Small intestine (tissue), 7 donors: Measurements from ENCODE around the gene PPP1R12B. TPM values are rescaled to one million over a fixed set of nuclear protein-coding genes. Genes with fewer than 3 reads are reported as not detected.
"Not testable (repeated sequence)": the region's sequence is repeated elsewhere in the genome, so short reads cannot be mapped to it uniquely, and the experiment has no call there.

Experiments used
- DNase-seq, 2 donors: peaks; one replicate each; pipeline versions ENCODE4 v3.0.0 to v3.0.0-alpha.2; 2013
- FAIRE-seq: peaks from 2 replicates; lab custom pipeline; 2012; peaks lifted over from hg19 to GRCh38; lab: Jason Lieb, UNC
- H3K27ac ChIP-seq, 3 donors: one replicate each; pipeline ENCODE4 v1.5.1; 2013; ENCODE audit warnings: low read length in 2 of 3, mild to moderate bottlenecking in 2 of 3, control low read depth in 1 of 3, inconsistent platforms in 1 of 3, low read depth in 1 of 3, moderate library complexity in 1 of 3
- H3K27me3 ChIP-seq, 3 donors: one replicate each; pipeline ENCODE4 v1.6.1; 2013; ENCODE audit warnings: low read length in 3 of 3, inconsistent platforms in 1 of 3; ENCODE audit not compliant: control insufficient read depth in 3 of 3, insufficient read depth in 3 of 3
- H3K36me3 ChIP-seq, 3 donors: one replicate each; pipeline ENCODE4 v1.6.1; 2013; ENCODE audit warnings: low read length in 3 of 3, inconsistent platforms in 1 of 3, low read depth in 1 of 3, mild to moderate bottlenecking in 1 of 3, moderate library complexity in 1 of 3; ENCODE audit not compliant: control insufficient read depth in 3 of 3, insufficient read depth in 2 of 3
- H3K4me1 ChIP-seq, 3 donors: one replicate each; pipeline ENCODE4 v1.6.1; 2013; ENCODE audit warnings: low read length in 2 of 3, inconsistent platforms in 1 of 3, low read depth in 1 of 3, mild to moderate bottlenecking in 1 of 3, moderate library complexity in 1 of 3; ENCODE audit not compliant: control insufficient read depth in 3 of 3, insufficient read depth in 2 of 3
- H3K4me3 ChIP-seq, 3 donors: one replicate each; pipeline ENCODE4 v1.5.1; 2013; ENCODE audit warnings: low read length in 3 of 3, control low read depth in 1 of 3, inconsistent platforms in 1 of 3, low read depth in 1 of 3, mild to moderate bottlenecking in 1 of 3, moderate library complexity in 1 of 3
- H3K9me3 ChIP-seq, 2 donors: one replicate each; pipeline ENCODE4 v1.6.1; 2013; ENCODE audit warnings: low read depth in 1 of 2, low read length in 1 of 2; ENCODE audit not compliant: control insufficient read depth in 2 of 2, insufficient read depth in 1 of 2
- WGBS, 3 donors: extraction: QIAGEN DNeasy Blood & Tissue Kit; methylation state at CpG; one replicate each; pipeline ENCODE4 v1.1.7; 2013; 5-methylcytosine and 5-hydroxymethylcytosine counted together
- polyA plus RNA-seq, 4 donors: library from polyadenylated mRNA; stranded (reverse) in 3 of 4; unstranded in 1 of 4; fragments of 200-250 nt in 3 of 4; fragments of 120-200 nt in 1 of 4; gene quantifications; one replicate each; pipeline versions ENCODE4 v1.2.1 to v1.2.3, GENCODE V29; 2013
- donor health status: healthy with polysubstance abuse.
- donor health status: control.
- donor health status: control.
- donor health status: Bipolar disorder and iron deficiency.
- donor health status: healthy.

Gene PPP1R12B
- polyA plus RNA-seq, 4 donors: 1.1 to 18.1 (median 8.6) TPM

DNA sequence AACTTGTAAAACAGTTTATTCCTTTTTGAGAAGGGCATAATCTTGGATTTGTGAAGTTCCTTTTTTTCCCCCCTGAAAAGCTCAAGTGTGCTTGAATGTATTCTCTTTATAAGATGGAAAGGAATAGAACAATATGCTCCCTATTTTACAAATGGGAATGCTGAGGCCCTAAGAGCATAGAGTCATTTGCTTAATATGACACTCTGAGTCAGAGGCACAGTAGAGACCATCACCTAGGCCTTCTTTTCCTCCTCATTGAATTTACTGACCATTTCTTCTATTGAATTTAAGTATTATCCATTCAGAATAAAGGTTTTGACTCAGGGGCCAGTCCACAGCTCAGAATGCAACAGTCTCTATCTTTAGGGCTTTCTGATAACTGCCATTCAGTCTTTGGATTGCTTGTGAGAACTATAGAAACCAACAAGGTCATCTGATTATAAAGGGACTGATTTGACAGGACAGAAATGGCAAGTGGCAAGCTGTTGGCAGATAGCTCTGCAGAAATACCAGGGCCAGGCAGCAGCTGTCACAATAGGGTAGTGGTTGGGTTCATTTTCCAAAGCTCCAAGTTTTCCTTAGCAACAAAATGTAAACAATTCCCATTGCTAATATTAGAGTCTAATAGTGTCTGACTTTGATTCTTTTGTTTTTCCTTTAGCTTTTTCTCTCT is 111.1 kb downstream of the PPP1R12B start:
- FAIRE-seq, H3K27me3 ChIP-seq, H3K36me3 ChIP-seq, H3K4me3 ChIP-seq, H3K27ac ChIP-seq, H3K9me3 ChIP-seq: not testable (repeated sequence)
- peak; percentile 25 to 58 for DNase-seq
- peaks cover 0 to 24% (median 0%) of the 10 kb centered on the region in 3 donors for H3K4me1 ChIP-seq

DNA sequence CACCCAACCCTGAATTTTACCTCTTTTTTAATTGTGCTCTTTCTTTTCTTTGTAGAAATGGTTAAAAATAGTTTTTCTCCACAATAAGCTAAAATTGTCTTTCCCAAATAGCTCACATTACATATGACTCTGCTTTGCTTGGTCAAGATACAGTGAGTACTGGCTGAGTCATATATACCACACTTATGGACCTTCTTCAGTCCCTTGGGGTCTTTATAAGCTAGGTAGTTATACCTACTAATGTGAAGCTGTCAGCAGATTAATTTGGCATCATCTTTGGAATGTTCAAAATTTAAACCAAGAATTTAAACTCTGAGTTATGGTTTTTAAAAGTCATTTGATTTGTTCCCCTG is 111.6 kb downstream of the PPP1R12B start:
- DNase-seq, H3K36me3 ChIP-seq, H3K4me3 ChIP-seq, H3K9me3 ChIP-seq, FAIRE-seq, H3K27me3 ChIP-seq, H3K27ac ChIP-seq: not testable (repeated sequence)
- H3K4me1 ChIP-seq: peaks cover 0 to 24% (median 0%) of the 10 kb centered on the region in 3 donors

DNA sequence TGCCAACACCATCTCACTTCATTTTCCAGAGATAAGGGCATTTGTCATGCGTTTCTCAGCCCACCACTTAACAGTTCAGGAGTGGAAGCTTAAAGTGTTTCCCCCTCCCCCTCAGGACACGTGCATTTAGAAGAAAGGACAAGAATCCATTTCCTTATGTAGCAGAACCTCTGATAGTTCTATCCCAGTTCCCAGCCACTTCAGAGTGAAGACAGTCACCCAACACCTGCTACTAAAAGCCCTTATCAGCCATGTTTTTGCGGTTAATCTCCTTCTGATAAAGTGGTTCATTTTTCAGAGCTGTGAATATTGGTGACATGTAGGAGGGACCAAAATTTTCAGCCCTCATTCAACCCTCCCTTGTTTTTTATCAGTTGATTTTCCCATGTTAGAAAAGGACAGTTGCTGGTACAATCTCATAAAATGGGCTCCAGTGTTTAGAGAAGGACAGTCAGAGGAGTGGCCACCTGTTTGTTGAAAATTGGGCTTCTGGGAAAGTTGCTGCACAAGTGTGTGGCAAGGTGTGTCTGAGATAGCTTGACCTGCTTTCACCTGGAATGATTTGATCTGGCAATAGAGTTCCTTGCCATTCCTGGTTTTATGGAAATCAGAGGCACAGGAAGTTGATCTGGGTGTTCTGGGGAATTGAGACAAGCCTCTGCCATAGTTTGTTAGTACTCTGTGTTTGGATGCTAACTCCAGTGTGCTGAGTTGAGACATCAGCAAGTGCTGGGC is 114.0 kb downstream of the PPP1R12B start:
- H3K27me3 ChIP-seq: no peaks in the 10 kb centered on the region
- no peaks in the 10 kb centered on the region for H3K36me3 ChIP-seq
- WGBS, 3 donors: 9 to 60% (median 36%) methylated on average over 3 of the region's 3 CpGs
- peaks cover 0 to 27% (median 0%) of the 10 kb centered on the region in 3 donors for H3K4me1 ChIP-seq
- H3K4me3 ChIP-seq: no peak overlapping the region
- DNase-seq (peak; percentile 37 to 66), FAIRE-seq (no peak)
- H3K9me3 ChIP-seq: no peaks in the 10 kb centered on the region
- H3K27ac ChIP-seq: peak overlapping the region; percentile 20 to 84 (median 42)

DNA sequence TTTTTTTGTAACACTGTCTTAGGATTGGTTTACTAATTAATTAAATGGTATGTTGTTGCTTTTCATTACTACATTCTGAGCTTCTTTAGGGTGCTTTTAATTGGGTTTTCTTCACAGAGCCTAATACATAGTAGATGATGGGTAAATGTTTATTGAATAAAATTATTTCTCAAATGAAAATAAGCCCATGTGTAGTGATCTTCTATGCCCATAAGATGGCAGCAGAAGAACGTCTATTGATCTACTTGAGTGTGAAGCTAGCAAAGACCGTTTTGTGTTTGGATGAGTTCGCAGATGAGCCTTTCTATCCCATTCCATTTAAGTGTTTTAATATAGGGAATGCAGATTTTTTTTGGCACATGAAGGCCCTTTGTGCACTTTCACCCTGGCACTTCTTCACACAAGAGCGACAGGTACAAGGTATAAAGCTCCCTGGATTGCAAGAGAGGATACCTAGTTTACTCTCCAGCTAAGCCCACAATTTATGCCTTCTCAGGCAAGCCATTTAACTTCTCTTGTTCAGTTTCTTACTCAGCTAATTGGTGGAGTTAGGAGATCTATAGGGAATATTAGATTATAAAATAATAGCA is 115.7 kb downstream of the PPP1R12B start:
- not testable (repeated sequence) for H3K27me3 ChIP-seq, H3K27ac ChIP-seq, H3K9me3 ChIP-seq, H3K4me3 ChIP-seq, H3K36me3 ChIP-seq
- H3K4me1 ChIP-seq: peaks cover 0 to 27% (median 0%) of the 10 kb centered on the region in 3 donors
- FAIRE-seq (peak; percentile 23), DNase-seq (peak; percentile 39 to 64)
- 13 to 36% (median 24%) methylated on average over 4 of the region's 4 CpGs for WGBS, 3 donors

DNA sequence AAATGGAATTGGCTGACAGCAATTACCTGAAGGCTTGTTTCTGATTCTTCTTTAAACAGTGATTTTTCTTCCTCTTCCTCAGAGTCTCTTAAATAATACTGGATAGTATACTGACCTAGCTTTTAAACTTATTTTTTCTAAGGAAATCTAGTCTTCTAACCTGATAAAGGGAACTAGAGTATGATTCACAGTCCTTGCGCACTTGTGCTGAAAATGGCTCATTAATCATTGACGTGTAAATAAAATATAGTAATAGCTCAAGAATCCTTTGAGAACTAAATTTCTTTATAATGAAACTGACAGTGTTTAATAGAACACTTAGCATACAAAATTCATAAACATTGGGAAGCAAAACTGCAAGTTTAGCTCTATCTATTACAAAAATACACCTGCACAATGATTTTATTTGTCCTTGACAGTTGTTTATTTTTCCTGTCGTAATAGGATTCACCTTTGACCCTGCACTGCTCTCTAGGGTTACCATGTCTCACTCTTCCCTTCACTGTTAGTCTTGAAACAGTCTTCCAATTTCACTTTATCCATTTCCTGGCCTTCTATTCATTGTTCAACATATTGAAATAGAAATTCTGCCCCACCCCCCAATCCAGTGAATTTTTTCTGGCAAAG is 117.3 kb downstream of the PPP1R12B start:
- H3K27ac ChIP-seq, FAIRE-seq, H3K27me3 ChIP-seq, H3K36me3 ChIP-seq, H3K4me3 ChIP-seq, H3K9me3 ChIP-seq: not testable (repeated sequence)
- peak; percentile 18 to 52 for DNase-seq
- H3K4me1 ChIP-seq: peaks cover 0 to 22% (median 0%) of the 10 kb centered on the region in 3 donors
- 12 to 56% (median 39%) methylated on average over 3 of the region's 3 CpGs for WGBS, 3 donors

DNA sequence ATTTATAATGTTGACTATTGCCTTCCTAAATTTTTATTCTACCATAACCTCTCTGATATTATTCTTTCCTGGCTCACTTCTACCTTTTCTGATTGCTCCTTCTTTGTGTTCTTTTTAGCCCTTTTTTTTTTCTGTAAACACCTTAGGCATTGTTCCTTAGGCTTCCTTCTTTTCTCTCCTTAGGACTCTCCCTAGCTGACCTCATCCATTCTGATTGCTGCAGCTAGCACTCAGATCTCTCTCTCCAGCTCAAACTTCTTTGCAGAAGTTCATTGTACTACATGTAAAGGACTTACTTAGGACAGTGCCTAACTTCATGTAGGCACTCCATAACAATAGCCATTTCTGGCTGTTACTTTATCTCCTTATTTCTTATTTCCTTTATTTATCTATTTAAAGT is 117.8 kb downstream of the PPP1R12B start:
- FAIRE-seq, H3K27ac ChIP-seq, H3K36me3 ChIP-seq: not testable (repeated sequence)

DNA sequence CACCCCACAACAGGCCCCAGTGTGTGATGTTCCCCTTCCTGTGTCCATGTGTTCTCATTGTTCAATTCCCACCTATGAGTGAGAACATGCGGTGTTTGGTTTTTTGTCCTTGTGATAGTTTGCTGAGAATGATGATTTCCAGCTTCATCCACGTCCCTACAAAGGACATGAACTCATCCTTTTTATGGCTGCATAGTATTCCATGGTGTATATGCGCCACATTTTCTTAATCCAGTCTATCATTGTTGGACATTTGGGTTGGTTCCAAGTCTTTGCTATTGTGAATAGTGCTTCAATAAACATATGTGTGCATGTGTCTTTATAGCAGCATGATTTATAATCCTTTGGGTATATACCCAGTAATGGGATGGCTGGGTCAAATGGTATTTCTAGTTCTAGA is 118.9 kb downstream of the PPP1R12B start:
- not testable (repeated sequence) for DNase-seq, H3K36me3 ChIP-seq, H3K4me3 ChIP-seq, H3K9me3 ChIP-seq, H3K27ac ChIP-seq, FAIRE-seq, H3K27me3 ChIP-seq
- WGBS, 3 donors: 75 to 88% (median 83%) methylated on average over 2 of the region's 3 CpGs
- H3K4me1 ChIP-seq: peaks cover 0 to 16% (median 0%) of the 10 kb centered on the region in 3 donors

More for the DNA sequence above, 117.8 kb downstream of the PPP1R12B start:
- not testable (repeated sequence) for H3K27me3 ChIP-seq, H3K4me3 ChIP-seq, DNase-seq, H3K9me3 ChIP-seq
- peaks cover 0 to 22% (median 0%) of the 10 kb centered on the region in 3 donors for H3K4me1 ChIP-seq

DNA sequence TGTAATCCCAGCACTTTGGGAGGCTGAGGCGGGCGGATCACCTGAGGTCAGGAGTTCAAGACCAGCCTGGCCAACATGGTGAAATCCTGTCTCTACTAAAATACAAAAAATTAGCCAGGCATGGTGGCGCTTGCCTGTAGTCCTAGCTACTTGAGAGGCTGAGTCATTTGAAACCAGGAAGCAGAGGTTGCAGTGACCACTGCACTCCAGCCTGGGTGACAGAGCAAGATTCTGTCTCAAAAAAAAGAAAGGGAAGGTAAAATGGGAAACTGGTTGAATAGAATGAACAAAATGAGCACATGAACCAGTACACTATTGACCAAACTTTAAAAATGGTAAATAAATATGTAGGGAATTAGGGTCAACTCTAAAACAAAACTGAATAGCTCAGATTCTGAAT is 120.2 kb downstream of the PPP1R12B start:
- not testable (repeated sequence) for FAIRE-seq, H3K27me3 ChIP-seq, H3K9me3 ChIP-seq, H3K36me3 ChIP-seq, H3K27ac ChIP-seq, DNase-seq, H3K4me3 ChIP-seq, H3K4me1 ChIP-seq
- 83 to 97% (median 93%) methylated on average over 3 of the region's 3 CpGs for WGBS, 3 donors
